HG03060 (cell line): ENCODE results near the gene KCNQ1OT1.

ENCODE experiments used
- ATAC-seq: cut with Tn5 transposase; IDR thresholded peaks from one replicate; pipeline ENCODE4 v1.9.1; 2021; ENCODE audit warnings: low read depth, moderate number of reproducible peaks; ENCODE audit not compliant: unreplicated experiment

Gene KCNQ1OT1

DNA sequence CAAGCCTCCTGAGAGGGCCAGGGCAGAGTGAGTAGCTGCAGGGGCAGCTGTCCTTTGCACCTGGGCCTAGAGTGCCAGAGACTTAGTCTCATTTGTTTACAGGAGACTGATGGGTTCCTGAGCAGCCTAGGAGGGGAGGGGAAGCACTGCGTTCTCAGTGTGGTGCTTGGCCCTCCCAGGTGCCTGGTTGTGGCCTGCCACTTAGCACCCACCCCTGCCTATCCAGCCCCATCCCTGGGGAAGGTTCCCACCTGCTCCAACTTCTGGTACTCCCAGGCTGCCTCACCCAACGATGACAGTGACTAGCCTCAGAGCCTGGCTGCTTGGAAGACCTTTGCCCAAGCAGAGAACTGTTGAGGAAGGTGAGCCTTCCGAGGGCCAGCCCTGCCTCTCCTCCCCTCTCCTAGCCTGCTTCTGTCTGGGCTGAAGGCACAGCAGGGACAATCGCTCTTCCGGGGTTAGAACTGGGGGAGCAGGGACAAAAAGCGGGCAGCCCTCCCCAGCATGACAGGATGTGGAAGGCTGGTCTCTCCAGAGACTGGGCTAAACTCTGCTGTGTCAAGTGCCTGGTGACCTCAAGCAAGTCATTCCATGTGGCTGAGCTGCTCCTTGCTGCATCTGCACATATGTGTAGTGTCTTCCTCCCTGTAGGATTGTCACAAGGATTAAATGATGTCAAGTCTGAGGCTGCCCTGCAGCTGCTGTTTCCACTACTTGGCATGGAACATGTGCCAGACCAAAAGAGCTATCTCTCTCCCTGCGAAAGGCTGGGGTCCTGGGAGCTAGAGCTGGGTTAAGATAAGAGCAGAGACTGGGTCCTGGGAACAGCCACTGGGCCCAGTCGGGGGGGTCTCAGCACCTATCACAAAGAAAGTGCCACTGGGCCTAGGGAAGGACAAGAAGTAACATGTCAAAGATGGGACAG is 9.9 kb downstream of the KCNQ1OT1 start:
- no peak for ATAC-seq

DNA sequence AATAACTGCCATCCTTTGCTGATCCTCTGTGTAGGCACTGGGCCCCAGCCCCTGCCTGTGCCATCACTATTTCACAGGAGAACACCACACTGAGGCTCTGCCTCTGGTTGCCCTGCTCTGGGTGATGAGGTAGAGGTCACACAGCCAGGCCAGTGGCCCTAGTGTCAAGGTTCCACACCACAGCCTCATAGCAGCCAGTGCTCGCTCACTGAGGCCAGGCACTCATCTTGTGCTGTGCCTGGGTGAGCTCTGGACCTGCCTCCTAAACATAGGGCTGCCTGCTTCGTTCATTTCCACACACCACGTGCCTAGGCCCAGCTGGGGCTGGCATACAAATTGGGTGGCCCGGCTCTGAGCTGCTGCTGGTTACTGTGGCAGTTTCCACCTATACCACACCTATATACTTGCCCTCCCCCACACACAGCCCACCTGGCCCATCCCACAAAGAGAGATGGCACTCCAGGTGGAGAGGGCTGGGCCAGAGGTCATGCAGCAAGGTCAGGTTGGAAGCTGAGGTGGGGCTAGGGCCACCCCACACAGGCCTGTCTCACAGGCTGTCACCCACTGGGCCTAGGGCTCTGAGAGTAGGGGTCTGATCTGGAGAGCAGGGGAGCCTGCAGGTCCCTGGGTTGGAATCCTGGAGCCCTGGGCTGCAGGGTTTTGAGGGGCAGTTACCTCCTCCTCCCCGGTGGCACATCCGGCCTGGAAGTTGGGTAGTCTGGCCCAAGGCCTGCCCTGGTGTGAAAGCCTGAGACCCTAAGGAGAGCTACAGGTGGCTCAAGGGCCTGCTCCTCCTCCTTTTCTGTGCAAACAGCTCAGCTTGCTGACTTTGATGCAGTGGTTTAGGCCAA is 11.2 kb downstream of the KCNQ1OT1 start:
- ATAC-seq, result no peak

DNA sequence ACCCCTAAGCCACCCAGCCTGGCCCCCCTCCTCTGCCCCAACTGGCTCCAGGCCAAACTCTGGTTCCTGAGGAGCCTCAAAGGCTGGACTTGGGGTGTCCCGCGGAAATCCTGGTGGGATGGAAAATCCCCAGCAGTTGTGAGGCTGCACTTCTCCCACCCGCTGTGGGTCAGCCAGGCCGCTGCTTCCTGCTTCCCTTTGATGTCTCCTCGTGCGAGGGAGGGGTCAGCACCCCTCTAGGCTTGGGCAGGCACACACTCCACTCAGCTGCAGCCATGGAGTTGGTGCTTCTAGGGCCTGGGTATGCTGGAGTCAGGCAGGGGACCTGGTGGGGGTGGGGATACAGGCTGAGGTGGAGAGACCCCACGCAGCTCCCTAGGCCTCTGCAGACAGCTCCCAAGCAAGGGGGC is 12.0 kb downstream of the KCNQ1OT1 start:
- ATAC-seq, result no peak

- ATAC-seq, result no peak
These were observed 12.6 kb downstream of the KCNQ1OT1 start for GRCh38 chr11:2687223-2687530.

GRCh38 chr11:2686360-2687222 is 13.2 kb downstream of the KCNQ1OT1 start:
- no peak for ATAC-seq

GRCh38 chr11:2685566-2686359 is 14.0 kb downstream of the KCNQ1OT1 start:
- no peak for ATAC-seq

GRCh38 chr11:2685051-2685450 is 14.7 kb downstream of the KCNQ1OT1 start:
- no peak for ATAC-seq

GRCh38 chr11:2684581-2684980 is 15.2 kb downstream of the KCNQ1OT1 start:
- ATAC-seq, result no peak

- no peak for ATAC-seq
These were observed 16.0 kb downstream of the KCNQ1OT1 start for GRCh38 chr11:2683806-2684205.

GRCh38 chr11:2681408-2682145 is 18.2 kb downstream of the KCNQ1OT1 start:
- ATAC-seq, result no peak

DNA sequence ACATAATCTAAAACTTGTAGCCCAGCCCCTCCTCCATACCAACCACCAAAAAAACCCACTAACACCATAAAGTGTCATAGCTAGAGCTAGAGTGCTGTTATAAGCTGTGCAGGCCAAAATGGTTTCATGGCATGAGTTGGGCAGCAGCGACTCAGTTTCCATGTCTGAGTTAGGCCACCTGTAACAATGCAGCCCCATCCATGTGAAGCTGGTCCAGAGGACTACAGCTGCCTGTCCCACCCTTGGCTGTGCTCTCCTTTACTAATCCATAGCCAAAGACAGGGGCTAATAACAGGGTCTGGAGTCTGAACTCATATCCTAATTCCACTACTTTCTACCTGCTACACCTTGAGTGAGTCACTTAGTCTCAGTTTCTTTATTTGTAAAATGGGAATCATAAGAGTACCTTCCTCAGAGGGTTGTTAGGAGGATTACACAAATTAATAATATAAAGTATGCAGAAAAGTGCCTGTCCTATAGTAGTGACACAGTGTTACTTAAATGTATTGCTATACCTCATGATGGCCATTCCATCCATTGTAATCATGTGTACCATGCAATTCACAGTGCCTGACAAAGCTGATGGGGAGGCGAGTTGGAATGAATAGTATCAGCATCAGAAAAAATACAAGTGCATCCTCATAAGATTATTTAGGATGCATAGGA is 20.6 kb downstream of the KCNQ1OT1 start:
- ATAC-seq, result no peak

DNA sequence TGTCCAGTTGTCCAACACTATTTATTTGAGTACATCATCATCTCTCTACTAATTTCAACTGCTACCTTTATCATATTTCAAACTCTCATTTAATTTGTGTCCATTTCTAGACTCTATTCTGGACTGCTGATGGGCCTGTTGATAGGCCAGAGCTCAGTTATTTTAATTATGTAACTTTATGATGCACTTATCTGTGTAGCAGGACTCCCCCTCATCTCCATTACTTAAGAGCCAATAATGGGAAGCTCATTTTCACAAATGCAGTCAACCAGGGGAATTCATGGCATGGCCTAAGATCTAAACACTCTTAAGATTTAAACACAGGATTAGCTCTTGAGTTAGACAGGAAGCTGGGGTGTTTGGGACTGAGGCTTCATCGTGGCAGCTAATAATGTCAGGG is 21.4 kb downstream of the KCNQ1OT1 start:
- ATAC-seq, result no peak

- ATAC-seq, result no peak
These were observed 22.7 kb downstream of the KCNQ1OT1 start for GRCh38 chr11:2677127-2677526.

GRCh38 chr11:2675540-2675939 is 24.3 kb downstream of the KCNQ1OT1 start:
- no peak for ATAC-seq

DNA sequence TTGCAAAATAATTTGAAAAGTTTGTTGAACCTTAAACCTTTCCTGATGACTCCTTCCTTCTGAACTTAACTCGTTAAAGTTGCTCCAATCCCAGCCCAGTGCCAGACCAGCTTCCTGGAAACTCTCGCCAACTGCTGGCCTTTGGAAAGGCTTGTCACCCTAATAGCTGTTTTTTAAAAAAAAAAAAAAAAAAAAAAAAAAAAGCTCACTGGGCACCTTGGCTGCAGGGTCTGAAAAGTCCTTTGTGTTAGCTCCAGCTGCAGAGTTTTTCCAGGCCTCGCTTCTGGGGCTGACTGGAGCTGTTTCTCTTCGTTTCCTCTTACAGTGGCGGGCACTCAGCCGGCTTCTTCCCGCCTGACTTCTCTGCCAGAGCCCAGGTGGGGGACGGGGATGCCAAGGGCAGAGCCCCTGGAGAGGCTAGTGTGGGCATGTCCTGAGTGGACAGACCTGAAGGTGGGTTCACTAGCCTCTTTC is 25.1 kb downstream of the KCNQ1OT1 start:
- no peak for ATAC-seq

- ATAC-seq, result no peak
These were observed 25.8 kb downstream of the KCNQ1OT1 start for GRCh38 chr11:2673871-2674471.

- ATAC-seq, result no peak
These were observed 26.6 kb downstream of the KCNQ1OT1 start for GRCh38 chr11:2673250-2673610.

DNA sequence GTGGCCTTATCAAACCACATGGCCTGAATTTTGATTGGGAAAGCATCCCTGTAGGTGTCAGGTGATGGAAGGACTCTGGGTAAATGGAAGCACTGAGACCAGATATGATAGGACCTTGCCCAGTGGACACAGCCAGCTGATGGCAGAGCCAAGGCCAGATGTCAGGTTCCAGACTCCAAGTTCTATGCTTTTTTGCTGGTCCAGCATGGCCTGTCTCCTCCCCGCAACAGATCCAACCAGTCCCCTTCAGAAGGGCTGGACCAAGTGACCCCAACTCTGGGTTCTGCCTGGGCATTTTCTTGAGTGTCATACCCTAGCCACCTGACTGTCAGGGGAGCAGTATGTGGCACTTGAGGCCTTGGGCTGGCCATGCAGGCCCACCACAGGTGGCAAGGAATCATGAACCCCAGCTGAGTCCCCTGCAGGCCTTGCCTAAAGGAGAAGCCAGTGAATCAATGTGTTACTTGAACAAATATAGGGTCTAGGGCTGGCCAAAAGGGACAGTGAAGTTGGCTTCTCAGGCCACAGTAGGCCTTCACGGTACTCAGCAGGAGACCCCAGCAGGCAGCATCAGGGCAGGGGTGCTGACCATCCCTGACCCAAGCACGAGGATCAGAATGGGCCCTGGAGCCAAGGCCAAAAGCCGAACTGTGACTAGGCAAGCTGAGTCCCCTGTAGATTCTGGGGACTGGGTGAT is 27.1 kb downstream of the KCNQ1OT1 start:
- ATAC-seq, result no peak
